Mesenchymal stem cell (in vitro differentiated cells and primary cell): ENCODE results near the gene SREBF1.
A peak's percentile ranks its signal among the peaks of the same experiment; 100 is the strongest.

ENCODE experiments used
- DNase-seq: peaks from one replicate; pipeline ENCODE4 v3.0.0-alpha.2; 2013
- H2AFZ ChIP-seq: one replicate; pipeline ENCODE4 v1.6.1; 2013; ENCODE audit warnings: low read depth, mild to moderate bottlenecking, control low read depth, inconsistent platforms, low read length, moderate library complexity
- H2AK5ac ChIP-seq: 2 replicates; pipeline ENCODE4 v1.6.1; 2013; ENCODE audit warnings: low read length, moderate library complexity, mild to moderate bottlenecking, inconsistent platforms; ENCODE audit not compliant: severe bottlenecking
- H2BK120ac ChIP-seq: one replicate; pipeline ENCODE4 v1.6.1; 2013; ENCODE audit warnings: low read depth, mild to moderate bottlenecking, inconsistent platforms, low read length, moderate library complexity
- H2BK12ac ChIP-seq, 2 experiments: one replicate each; pipeline ENCODE4 v1.6.1; 2013; ENCODE audit warnings: inconsistent platforms in 2 of 2, low read length in 2 of 2, mild to moderate bottlenecking in 2 of 2, moderate library complexity in 2 of 2, control low read depth in 1 of 2
- H2BK15ac ChIP-seq: one replicate; pipeline ENCODE4 v1.6.1; 2013; ENCODE audit warnings: mild to moderate bottlenecking, low read depth, inconsistent platforms; ENCODE audit not compliant: poor library complexity, severe bottlenecking
- H2BK5ac ChIP-seq: 2 replicates; pipeline ENCODE4 v1.6.1; 2013; ENCODE audit warnings: low read depth, mild to moderate bottlenecking, low read length, control low read depth, inconsistent platforms; ENCODE audit not compliant: poor library complexity, severe bottlenecking
- H3K14ac ChIP-seq, 2 experiments: one replicate each; pipeline ENCODE4 v1.6.1; 2013; ENCODE audit warnings: inconsistent platforms in 2 of 2, low read length in 2 of 2, control low read depth in 1 of 2, mild to moderate bottlenecking in 1 of 2, moderate library complexity in 1 of 2
- H3K18ac ChIP-seq, 2 experiments: one replicate each; pipeline ENCODE4 v1.6.1; 2013; ENCODE audit warnings: inconsistent platforms in 2 of 2, low read length in 2 of 2, control low read depth in 1 of 2, low read depth in 1 of 2, mild to moderate bottlenecking in 1 of 2
- H3K23ac ChIP-seq, 2 experiments: one replicate each; pipeline ENCODE4 v1.6.1; 2013; ENCODE audit warnings: inconsistent platforms in 2 of 2, low read length in 2 of 2, mild to moderate bottlenecking in 2 of 2, moderate library complexity in 2 of 2, control low read depth in 1 of 2
- H3K27ac ChIP-seq: 2 replicates; pipeline ENCODE4 v1.5.1; 2013; ENCODE audit warnings: mild to moderate bottlenecking, moderate library complexity, low read length, control low read depth, inconsistent platforms; ENCODE audit not compliant: poor library complexity, severe bottlenecking
- H3K27me3 ChIP-seq, 2 experiments: 2 replicates each; pipeline versions ENCODE4 v1.6.1 to v1.7.0; 2013; ENCODE audit warnings: low read length in 2 of 2, mild to moderate bottlenecking in 2 of 2, moderate library complexity in 2 of 2, control low read depth in 1 of 2, inconsistent platforms in 1 of 2; ENCODE audit not compliant: control insufficient read depth in 1 of 2, insufficient read depth in 1 of 2
- H3K36me3 ChIP-seq, 2 experiments: 2 replicates each; pipeline versions ENCODE4 v1.6.1 to v1.7.0; 2013; ENCODE audit warnings: low read length in 2 of 2, control low read depth in 1 of 2, inconsistent platforms in 1 of 2, low read depth in 1 of 2, mild to moderate bottlenecking in 1 of 2; ENCODE audit not compliant: insufficient read depth in 2 of 2, control insufficient read depth in 1 of 2
- H3K4ac ChIP-seq, 2 experiments: one replicate each; pipeline ENCODE4 v1.6.1; 2013; ENCODE audit warnings: inconsistent platforms in 2 of 2, low read length in 2 of 2, mild to moderate bottlenecking in 2 of 2, moderate library complexity in 2 of 2, control low read depth in 1 of 2, low read depth in 1 of 2
- H3K4me1 ChIP-seq: 2 replicates; pipeline ENCODE4 v1.6.1; 2013; ENCODE audit warnings: low read depth, low read length, control low read depth; ENCODE audit not compliant: control insufficient read depth, insufficient read depth
- H3K4me2 ChIP-seq: 2 replicates; pipeline ENCODE4 v1.6.1; 2013; ENCODE audit warnings: low read length, mild to moderate bottlenecking, inconsistent platforms; ENCODE audit not compliant: poor library complexity, severe bottlenecking
- H3K4me3 ChIP-seq, 2 experiments: 2 replicates each; pipeline versions ENCODE4 v1.5.1 to v1.7.0; 2013; ENCODE audit warnings: low read length in 2 of 2, mild to moderate bottlenecking in 2 of 2, control low read depth in 1 of 2, low read depth in 1 of 2; ENCODE audit not compliant: insufficient read depth in 1 of 2
- H3K79me1 ChIP-seq: replicated peaks from 2 replicates; pipeline ENCODE4 v1.6.1; 2013; ENCODE audit warnings: mild to moderate bottlenecking, control low read depth, low read length, inconsistent platforms; ENCODE audit not compliant: poor library complexity, severe bottlenecking
- H3K9ac ChIP-seq: 2 replicates; pipeline ENCODE4 v1.7.0; 2013; ENCODE audit warnings: mild to moderate bottlenecking, low read length, moderate library complexity
- H3K9me3 ChIP-seq: 2 replicates; pipeline ENCODE4 v1.7.0; 2013; ENCODE audit warnings: mild to moderate bottlenecking, low read length; ENCODE audit not compliant: control insufficient read depth
- H4K8ac ChIP-seq: one replicate; pipeline ENCODE4 v1.6.1; 2013; ENCODE audit warnings: inconsistent platforms, mild to moderate bottlenecking, low read length, moderate library complexity
- H4K91ac ChIP-seq: one replicate; pipeline ENCODE4 v1.6.1; 2013; ENCODE audit warnings: mild to moderate bottlenecking, low read length, inconsistent platforms
- WGBS: methylation state at CpG from one replicate; pipeline ENCODE4 v1.1.7; 2013; ENCODE audit warnings: mixed read lengths; 5-methylcytosine and 5-hydroxymethylcytosine counted together
- small RNA-seq: library from polyadenylated mRNA; stranded (forward); fragments of <200 nt; extraction: miRNeasy Mini kit (QIAGEN cat#:217004); gene quantifications from one replicate; pipeline ENCODE3, GENCODE V24; 2013; ENCODE audit warnings: low read depth

Gene SREBF1

GRCh38 chr17:17763734-17764133 lies 73.1 kb downstream of the SREBF1 start:
- Histone ChIP-seq H2AFZ (no peak overlapping the region), H3K27ac (no peak overlapping the region), H2BK5ac (no peak overlapping the region), H3K9ac (no peak overlapping the region), H3K9me3 (no peaks in the 10 kb centered on the region), H2BK15ac (no peak overlapping the region), H3K23ac (no peak overlapping the region), H3K4me3 (no peak overlapping the region), H3K36me3 (peaks cover 11 to 36% of the 10 kb centered on the region in 2 experiments), H2BK120ac (no peak overlapping the region), H3K79me1 (peaks cover 70% of the 10 kb centered on the region), H4K91ac (no peak overlapping the region), H3K4me1 (peaks cover 31% of the 10 kb centered on the region), H2AK5ac (no peak overlapping the region), H3K4me2 (no peak overlapping the region), H3K18ac (no peak overlapping the region), H3K4ac (no peak overlapping the region), H3K27me3 (no peaks in the 10 kb centered on the region), H3K14ac (no peak overlapping the region), H2BK12ac (no peak overlapping the region), H4K8ac (no peak overlapping the region)
- 91% methylated on average over 5 of the region's 5 CpGs for WGBS
- no peak for DNase-seq

GRCh38 chr17:17763136-17763535 lies 73.7 kb downstream of the SREBF1 start:
- no peak overlapping the region for H3K23ac ChIP-seq
- H3K18ac ChIP-seq, result peak overlapping the region in 1 of 2 experiments; percentile 82
- H4K91ac ChIP-seq, result no peak overlapping the region
- WGBS, result 71% methylated on average over 9 of the region's 9 CpGs
- no peak overlapping the region for H3K14ac ChIP-seq
- H3K4ac ChIP-seq, result no peak overlapping the region
- peaks cover 11 to 35% of the 10 kb centered on the region in 2 experiments for H3K36me3 ChIP-seq
- H3K79me1 ChIP-seq, result peaks cover 71% of the 10 kb centered on the region
- H3K9me3 ChIP-seq, result no peaks in the 10 kb centered on the region
- peak; percentile 45 for DNase-seq
- H3K27me3 ChIP-seq, result no peaks in the 10 kb centered on the region
- H2AFZ ChIP-seq, result no peak overlapping the region
- no peak overlapping the region for H2BK5ac ChIP-seq
- H2AK5ac ChIP-seq, result no peak overlapping the region
- no peak overlapping the region for H2BK120ac ChIP-seq
- no peak overlapping the region for H2BK12ac ChIP-seq
- no peak overlapping the region for H3K4me2 ChIP-seq
- H3K4me3 ChIP-seq, result no peak overlapping the region
- H3K4me1 ChIP-seq, result peaks cover 25% of the 10 kb centered on the region
- no peak overlapping the region for H3K27ac ChIP-seq
- H2BK15ac ChIP-seq, result peak overlapping the region; percentile 36
- H3K9ac ChIP-seq, result peak overlapping the region; percentile 38
- no peak overlapping the region for H4K8ac ChIP-seq

- Histone ChIP-seq H3K4me2 (no peak overlapping the region), H3K36me3 (peaks cover 11 to 37% of the 10 kb centered on the region in 2 experiments), H3K18ac (no peak overlapping the region), H2AK5ac (no peak overlapping the region), H3K23ac (no peak overlapping the region), H2AFZ (no peak overlapping the region), H3K27me3 (no peaks in the 10 kb centered on the region), H3K14ac (no peak overlapping the region), H2BK120ac (no peak overlapping the region), H4K91ac (no peak overlapping the region), H4K8ac (no peak overlapping the region), H3K9ac (peak overlapping the region; percentile 38), H3K4me1 (peaks cover 25% of the 10 kb centered on the region), H3K9me3 (no peaks in the 10 kb centered on the region), H2BK15ac (no peak overlapping the region), H3K79me1 (peaks cover 70% of the 10 kb centered on the region), H3K4ac (no peak overlapping the region), H3K27ac (no peak overlapping the region), H3K4me3 (no peak overlapping the region), H2BK12ac (no peak overlapping the region), H2BK5ac (no peak overlapping the region)
- 72% methylated on average over 5 of the region's 5 CpGs for WGBS
- DNase-seq, result no peak
These were observed 74.1 kb downstream of the SREBF1 start for GRCh38 chr17:17762744-17763105.

Small RNAs within 50 kb of the gene (small RNA-seq; reads per million reads assigned to genes)
- gene MIR33B (31.6 reads per million, percentile 89 among the genes with 10 or more reads in this experiment), gene MIR6777 (2.9 reads per million, percentile 12 among the genes with 10 or more reads in this experiment)
